Neural progenitor cell (in vitro differentiated cells): ENCODE measurements around the gene HOXB4. TPM values are rescaled to one million over a fixed set of nuclear protein-coding genes. Genes with fewer than 3 reads are reported as not detected.

Source experiments
- DNase-seq: peaks from one replicate; pipeline ENCODE4 v3.0.0-alpha.2; 2016; ENCODE audit warnings: low spot score
- H2AFZ ChIP-seq: fragments of 200-600 bp; sonication (generic); replicated peaks from 2 replicates; pipeline ENCODE4 v1.6.1; 2016; ENCODE audit warnings: antibody characterized with exemption
- H3F3A ChIP-seq: fragments of 200-600 bp; sonication (generic); 2 replicates; pipeline ENCODE4 v1.6.1; 2016; ENCODE audit warnings: antibody characterized with exemption, low read depth
- H3K27ac ChIP-seq: fragments of 200-600 bp; sonication (generic); 2 replicates; pipeline ENCODE4 v1.5.1; 2016; ENCODE audit warnings: mild to moderate bottlenecking
- H3K27me3 ChIP-seq: fragments of 200-600 bp; sonication (generic); 2 replicates; pipeline ENCODE4 v1.6.1; 2016; ENCODE audit warnings: mild to moderate bottlenecking, moderate library complexity
- H3K36me3 ChIP-seq: fragments of 200-600 bp; sonication (generic); 2 replicates; pipeline ENCODE4 v1.5.1; 2016
- H3K4me1 ChIP-seq: fragments of 200-600 bp; sonication (generic); 2 replicates; pipeline ENCODE4 v1.6.1; 2016; ENCODE audit warnings: mixed run types
- H3K4me2 ChIP-seq: fragments of 200-600 bp; sonication (generic); 2 replicates; pipeline ENCODE4 v1.6.1; 2016
- H3K4me3 ChIP-seq: fragments of 200-600 bp; sonication (generic); 2 replicates; pipeline ENCODE4 v1.5.1; 2016
- H3K79me2 ChIP-seq: fragments of 200-600 bp; sonication (generic); 2 replicates; pipeline ENCODE4 v1.6.1; 2016; ENCODE audit warnings: low read depth
- H3K9ac ChIP-seq: fragments of 200-600 bp; sonication (generic); 2 replicates; pipeline ENCODE4 v1.6.1; 2016
- H3K9me3 ChIP-seq: fragments of 200-600 bp; sonication (generic); 2 replicates; pipeline ENCODE4 v1.5.1; 2016; ENCODE audit warnings: low read depth
- H4K20me1 ChIP-seq: fragments of 200-600 bp; sonication (generic); 2 replicates; pipeline ENCODE4 v1.6.1; 2016; ENCODE audit warnings: low read depth
- H3K27ac Mint-ChIP-seq: 3 replicates; pipeline ENCODE4 v1.8.0; 2021; ENCODE audit warnings: mixed read lengths
- H3K27me3 Mint-ChIP-seq: 2 replicates; pipeline ENCODE4 v1.8.0; 2022; ENCODE audit warnings: low read depth, mild to moderate bottlenecking, inconsistent platforms, moderate library complexity, mixed read lengths; ENCODE audit not compliant: insufficient read depth
- H3K36me3 Mint-ChIP-seq: 3 replicates; pipeline ENCODE4 v1.8.0; 2021; ENCODE audit warnings: mixed read lengths
- H3K4me1 Mint-ChIP-seq: 3 replicates; pipeline ENCODE4 v1.8.0; 2021; ENCODE audit warnings: mixed read lengths
- H3K4me3 Mint-ChIP-seq: 3 replicates; pipeline ENCODE4 v1.8.0; 2021; ENCODE audit warnings: mild to moderate bottlenecking, moderate library complexity, mixed read lengths
- H3K9me3 Mint-ChIP-seq: 3 replicates; pipeline ENCODE4 v1.8.0; 2020; ENCODE audit warnings: mixed read lengths
- EZH2 ChIP-seq: fragments of 200-600 bp; sonication (generic); IDR thresholded peaks from 2 replicates; pipeline ENCODE4 v1.6.1; 2017; ENCODE audit warnings: antibody characterized with exemption, mild to moderate bottlenecking, moderate library complexity
- EZH2phosphoT487 ChIP-seq: fragments of 200-600 bp; sonication (generic); IDR thresholded peaks from 2 replicates; pipeline ENCODE4 v1.6.1; 2017; ENCODE audit warnings: antibody characterized with exemption
- total RNA-seq: library from RNA; depleted of rRNA; stranded (reverse); fragments of >200 nt; gene quantifications from 2 replicates; pipeline ENCODE4 v1.2.3, GENCODE V29; 2015; ENCODE audit warnings: low replicate concordance
- TF ChIP-seq, protein P1 (sequence below): fragments of 200-600 bp; sonication (generic); IDR thresholded peaks from 2 replicates; pipeline ENCODE4 v1.5.1; 2017; ENCODE audit warnings: antibody characterized with exemption, mild to moderate bottlenecking

Gene HOXB4
- total RNA-seq, 1 donor from 2014 or later, result not detected

DNA sequence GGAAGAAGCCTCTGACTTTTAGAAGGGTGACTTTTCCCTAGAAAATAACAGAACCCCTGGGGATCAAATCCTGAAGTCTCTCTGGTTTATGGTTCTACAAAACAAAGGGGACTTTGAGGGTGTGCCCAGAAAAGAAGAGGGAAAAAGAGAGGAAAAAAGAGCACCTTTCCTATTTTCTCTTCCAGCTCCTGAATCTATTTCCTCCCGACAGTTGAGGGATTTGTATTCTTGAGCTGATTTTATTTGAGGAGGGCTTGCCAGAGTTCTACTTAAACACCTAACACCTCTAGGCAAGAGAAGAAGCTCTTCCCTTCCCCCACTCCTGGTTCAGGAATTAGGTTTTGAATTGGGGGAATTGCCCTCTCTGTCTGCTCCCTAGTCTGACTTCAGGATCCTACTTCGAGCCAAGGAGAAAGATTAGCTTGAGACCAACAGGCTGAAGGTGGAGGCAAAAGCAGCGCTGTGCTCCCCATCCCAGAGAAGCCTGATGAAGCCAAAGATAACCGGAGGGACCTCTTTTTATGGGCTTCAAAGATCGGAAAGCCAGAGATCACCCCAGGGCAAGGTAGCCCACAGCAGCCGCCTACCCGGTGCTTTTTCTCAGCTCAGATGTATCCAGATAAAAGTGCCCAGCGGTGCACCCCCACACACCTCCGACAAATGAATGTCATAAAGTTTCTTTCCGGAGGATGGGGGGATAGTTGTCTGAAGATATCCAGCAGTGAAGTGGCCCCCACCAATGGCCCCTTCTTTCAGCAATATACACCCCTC, 11.1 kb upstream of the HOXB4 start:
- H3K4me2 ChIP-seq, result no peak overlapping the region
- no peaks in the 10 kb centered on the region for H3K4me1 ChIP-seq
- H3K36me3 Mint-ChIP-seq, result no peaks in the 10 kb centered on the region

DNA sequence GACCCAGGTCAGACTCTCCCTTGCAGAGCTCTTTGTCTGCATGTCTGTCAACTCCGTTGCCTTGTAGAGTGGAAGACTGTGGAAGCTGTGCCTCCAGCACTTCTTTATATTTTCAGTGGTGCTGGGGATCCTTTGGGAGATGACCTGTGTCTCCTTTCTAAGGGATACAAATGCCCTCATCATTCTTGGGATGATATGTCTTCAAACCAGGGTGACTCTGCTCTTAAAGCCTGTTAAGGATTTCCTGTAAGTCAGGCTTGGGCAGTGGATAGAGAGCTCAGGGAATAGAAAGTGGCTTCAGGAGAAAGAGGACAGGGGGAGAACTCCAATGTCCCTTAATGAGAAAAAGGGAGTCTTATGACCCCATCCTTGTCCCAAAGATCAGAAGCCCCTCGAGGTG, 10.4 kb upstream of the HOXB4 start:
- Mint-ChIP-seq H3K36me3 (no peaks in the 10 kb centered on the region), H3K4me1 (peaks cover 8% of the 10 kb centered on the region), H3K27ac (no peak overlapping the region), H3K27me3 (peaks cover 97% of the 10 kb centered on the region), H3K9me3 (peaks cover 11% of the 10 kb centered on the region), H3K4me3 (peak overlapping the region; percentile 3)
- Histone ChIP-seq H3K36me3 (no peaks in the 10 kb centered on the region), H3F3A (no peaks in the 10 kb centered on the region), H3K79me2 (no peaks in the 10 kb centered on the region), H3K27me3 (peaks cover 100% of the 10 kb centered on the region), H3K27ac (no peak overlapping the region), H3K4me2 (no peak overlapping the region), H3K9ac (no peak overlapping the region), H3K9me3 (no peaks in the 10 kb centered on the region), H3K4me1 (no peaks in the 10 kb centered on the region), H4K20me1 (peaks cover 94% of the 10 kb centered on the region), H3K4me3 (no peak overlapping the region), H2AFZ (no peak overlapping the region)
- DNase-seq, result no peak
- no peak for TF ChIP-seq EZH2phosphoT487
- TF ChIP-seq EZH2, result peak; percentile 9

More for the DNA sequence above, 11.1 kb upstream of the HOXB4 start:
- Mint-ChIP-seq H3K9me3 (peaks cover 11% of the 10 kb centered on the region), H3K27ac (no peak overlapping the region), H3K4me3 (peak overlapping the region; percentile 58), H3K4me1 (peaks cover 11% of the 10 kb centered on the region), H3K27me3 (peaks cover 97% of the 10 kb centered on the region)
- Histone ChIP-seq H3K4me3 (no peak overlapping the region), H3K79me2 (no peaks in the 10 kb centered on the region), H4K20me1 (peaks cover 92% of the 10 kb centered on the region), H3K9me3 (no peaks in the 10 kb centered on the region), H2AFZ (no peak overlapping the region), H3K36me3 (no peaks in the 10 kb centered on the region), H3K27me3 (peaks cover 100% of the 10 kb centered on the region), H3K27ac (no peak overlapping the region), H3K9ac (no peak overlapping the region), H3F3A (no peaks in the 10 kb centered on the region)
- peak; percentile 12 for TF ChIP-seq EZH2
- TF ChIP-seq, protein P1, sequence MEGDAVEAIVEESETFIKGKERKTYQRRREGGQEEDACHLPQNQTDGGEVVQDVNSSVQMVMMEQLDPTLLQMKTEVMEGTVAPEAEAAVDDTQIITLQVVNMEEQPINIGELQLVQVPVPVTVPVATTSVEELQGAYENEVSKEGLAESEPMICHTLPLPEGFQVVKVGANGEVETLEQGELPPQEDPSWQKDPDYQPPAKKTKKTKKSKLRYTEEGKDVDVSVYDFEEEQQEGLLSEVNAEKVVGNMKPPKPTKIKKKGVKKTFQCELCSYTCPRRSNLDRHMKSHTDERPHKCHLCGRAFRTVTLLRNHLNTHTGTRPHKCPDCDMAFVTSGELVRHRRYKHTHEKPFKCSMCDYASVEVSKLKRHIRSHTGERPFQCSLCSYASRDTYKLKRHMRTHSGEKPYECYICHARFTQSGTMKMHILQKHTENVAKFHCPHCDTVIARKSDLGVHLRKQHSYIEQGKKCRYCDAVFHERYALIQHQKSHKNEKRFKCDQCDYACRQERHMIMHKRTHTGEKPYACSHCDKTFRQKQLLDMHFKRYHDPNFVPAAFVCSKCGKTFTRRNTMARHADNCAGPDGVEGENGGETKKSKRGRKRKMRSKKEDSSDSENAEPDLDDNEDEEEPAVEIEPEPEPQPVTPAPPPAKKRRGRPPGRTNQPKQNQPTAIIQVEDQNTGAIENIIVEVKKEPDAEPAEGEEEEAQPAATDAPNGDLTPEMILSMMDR, result no peak
- DNase-seq, result no peak

DNA sequence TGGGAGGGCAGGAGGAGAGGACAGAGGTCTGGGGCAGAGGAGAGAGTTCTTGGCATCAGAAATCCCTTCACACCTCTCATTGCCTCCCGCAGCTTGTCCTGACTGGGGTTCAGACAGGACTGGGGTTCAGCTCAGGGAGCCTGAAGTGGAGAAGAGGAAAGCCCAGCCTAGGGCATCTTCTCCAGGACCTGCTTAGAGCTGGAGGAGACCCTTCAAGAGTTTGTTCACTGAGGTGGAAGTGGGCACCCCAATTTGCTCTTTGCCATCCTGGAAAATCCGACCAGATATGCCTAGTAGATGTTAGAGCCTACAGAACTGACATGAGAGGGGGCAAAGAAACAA, 9.9 kb upstream of the HOXB4 start:
- no peak for DNase-seq
- Histone ChIP-seq H3K9me3 (no peaks in the 10 kb centered on the region), H3K36me3 (no peaks in the 10 kb centered on the region), H3K27ac (no peak overlapping the region), H3F3A (no peaks in the 10 kb centered on the region), H2AFZ (no peak overlapping the region), H3K9ac (no peak overlapping the region), H3K27me3 (peaks cover 100% of the 10 kb centered on the region), H3K4me2 (no peak overlapping the region), H3K79me2 (no peaks in the 10 kb centered on the region), H3K4me1 (no peaks in the 10 kb centered on the region), H3K4me3 (no peak overlapping the region), H4K20me1 (peaks cover 93% of the 10 kb centered on the region)
- H3K27me3 Mint-ChIP-seq, result peaks cover 97% of the 10 kb centered on the region
- no peak overlapping the region for H3K4me3 Mint-ChIP-seq
- peaks cover 6% of the 10 kb centered on the region for H3K4me1 Mint-ChIP-seq
- peaks cover 14% of the 10 kb centered on the region for H3K9me3 Mint-ChIP-seq
- H3K36me3 Mint-ChIP-seq, result no peaks in the 10 kb centered on the region
- TF ChIP-seq EZH2 (no peak), EZH2phosphoT487 (no peak)
- TF ChIP-seq, protein P1, result no peak
- no peak overlapping the region for H3K27ac Mint-ChIP-seq
